Mesodermal cell (in vitro differentiated cells): ENCODE measurements around the gene ZFP36L2. TPM values are rescaled to one million over a fixed set of nuclear protein-coding genes. Genes with fewer than 3 reads are reported as not detected.

Source experiments
- H3K27ac ChIP-seq: 2 replicates; pipeline ENCODE4 v1.7.0; 2013; ENCODE audit warnings: mild to moderate bottlenecking, low read depth, low read length, moderate library complexity; ENCODE audit not compliant: severe bottlenecking
- H3K36me3 ChIP-seq: 2 replicates; pipeline ENCODE4 v1.7.1; 2013; ENCODE audit warnings: mild to moderate bottlenecking, low read length, moderate library complexity; ENCODE audit not compliant: control insufficient read depth, insufficient read depth
- H3K4me1 ChIP-seq: one replicate; pipeline ENCODE4 v1.7.1; 2013; ENCODE audit warnings: mild to moderate bottlenecking, low read length; ENCODE audit not compliant: insufficient read depth, control insufficient read depth, poor library complexity, severe bottlenecking
- H3K4me3 ChIP-seq: 2 replicates; pipeline ENCODE4 v1.7.0; 2013; ENCODE audit warnings: low read length, control low read depth, mild to moderate bottlenecking; ENCODE audit not compliant: insufficient read depth, poor library complexity, severe bottlenecking; ENCODE audit errors: extremely low read depth
- H3K9me3 ChIP-seq: 2 replicates; pipeline ENCODE4 v1.7.1; 2013; ENCODE audit warnings: mild to moderate bottlenecking, low read length, moderate library complexity; ENCODE audit not compliant: control insufficient read depth
- WGBS, 2 experiments: methylation state at CpG; one replicate each; pipeline ENCODE4 v1.1.5; 2013; ENCODE audit warnings: missing lambda C conversion rate in 2 of 2; ENCODE audit not compliant: insufficient coverage in 2 of 2; 5-methylcytosine and 5-hydroxymethylcytosine counted together
- polyA plus RNA-seq, 2 experiments: library from polyadenylated mRNA; stranded (reverse); fragments of 50-300 nt; gene quantifications; one replicate each; pipeline ENCODE4 v1.2.3, GENCODE V29; 2013

The ZFP36L2 gene, protein sequence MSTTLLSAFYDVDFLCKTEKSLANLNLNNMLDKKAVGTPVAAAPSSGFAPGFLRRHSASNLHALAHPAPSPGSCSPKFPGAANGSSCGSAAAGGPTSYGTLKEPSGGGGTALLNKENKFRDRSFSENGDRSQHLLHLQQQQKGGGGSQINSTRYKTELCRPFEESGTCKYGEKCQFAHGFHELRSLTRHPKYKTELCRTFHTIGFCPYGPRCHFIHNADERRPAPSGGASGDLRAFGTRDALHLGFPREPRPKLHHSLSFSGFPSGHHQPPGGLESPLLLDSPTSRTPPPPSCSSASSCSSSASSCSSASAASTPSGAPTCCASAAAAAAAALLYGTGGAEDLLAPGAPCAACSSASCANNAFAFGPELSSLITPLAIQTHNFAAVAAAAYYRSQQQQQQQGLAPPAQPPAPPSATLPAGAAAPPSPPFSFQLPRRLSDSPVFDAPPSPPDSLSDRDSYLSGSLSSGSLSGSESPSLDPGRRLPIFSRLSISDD
- polyA plus RNA-seq (2013, experiment 1 of 2): 59.1 TPM
- polyA plus RNA-seq (2013, experiment 2 of 2): 51.5 TPM

DNA sequence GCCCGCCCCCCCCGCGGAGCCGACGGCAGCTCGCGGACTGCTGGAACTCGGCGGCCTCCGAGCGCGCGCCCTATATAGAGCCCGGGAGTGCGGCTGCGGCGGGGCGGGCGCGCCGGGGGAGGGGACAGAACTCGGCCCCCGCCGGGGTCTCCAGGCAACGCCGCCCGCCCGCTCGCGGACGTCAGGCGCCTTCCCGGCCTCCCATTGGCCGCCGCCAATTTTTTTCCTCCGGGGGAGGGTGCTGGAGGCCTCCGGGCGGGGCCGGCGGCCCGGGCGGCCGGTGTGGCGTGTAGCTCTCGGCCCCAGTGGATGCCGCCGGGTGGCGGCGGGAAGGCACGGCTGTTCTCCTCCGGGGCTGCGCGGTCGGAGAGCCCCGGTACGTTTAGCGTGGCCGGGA, at the start of gene ZFP36L2:
Gene ZFP36L2 (minus strand): TSS at position 49 of the 397 bp plus-strand sequence. CDS start 291 bp downstream, outside the sequence.
- Histone ChIP-seq H3K27ac (peak within 1 kb of the TSS; percentile 93), H3K4me1 (peaks cover 35% of the 10 kb centered on the region), H3K9me3 (no peaks in the 10 kb centered on the region), H3K36me3 (peaks cover 40% of the 10 kb centered on the region), H3K4me3 (peak within 1 kb of the TSS; percentile 66)
- 0 to 1% methylated on average over 29 to 50 of the region's 58 CpGs for WGBS, 2 experiments

DNA sequence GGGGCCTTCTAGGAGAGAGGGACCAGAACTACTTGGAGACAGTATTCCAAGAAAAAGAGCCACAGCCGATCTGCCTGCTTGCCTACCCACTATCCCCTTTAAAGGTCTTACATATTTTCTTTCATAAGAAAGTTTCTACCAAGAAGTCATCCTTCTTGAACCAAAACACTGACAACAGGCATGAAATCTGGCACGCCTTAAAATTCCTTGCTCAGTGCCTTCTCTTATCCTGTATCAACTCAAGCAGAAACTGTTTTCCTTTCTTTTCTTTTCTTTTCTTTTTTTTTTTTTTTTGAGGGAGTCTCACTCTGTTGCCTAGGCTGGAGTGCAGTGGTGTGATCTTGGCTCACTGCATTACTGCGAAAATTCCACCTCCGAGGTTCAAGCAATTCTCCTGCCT, 48.3 kb upstream of the ZFP36L2 start:
- Histone ChIP-seq H3K4me1 (peaks cover 43% of the 10 kb centered on the region), H3K9me3 (no peaks in the 10 kb centered on the region), H3K4me3 (no peak overlapping the region), H3K36me3 (peaks cover 5% of the 10 kb centered on the region), H3K27ac (peak overlapping the region; percentile 87)
- WGBS, 2 experiments: 90 to 100% methylated on average over 1 to 2 of the region's 4 CpGs

DNA sequence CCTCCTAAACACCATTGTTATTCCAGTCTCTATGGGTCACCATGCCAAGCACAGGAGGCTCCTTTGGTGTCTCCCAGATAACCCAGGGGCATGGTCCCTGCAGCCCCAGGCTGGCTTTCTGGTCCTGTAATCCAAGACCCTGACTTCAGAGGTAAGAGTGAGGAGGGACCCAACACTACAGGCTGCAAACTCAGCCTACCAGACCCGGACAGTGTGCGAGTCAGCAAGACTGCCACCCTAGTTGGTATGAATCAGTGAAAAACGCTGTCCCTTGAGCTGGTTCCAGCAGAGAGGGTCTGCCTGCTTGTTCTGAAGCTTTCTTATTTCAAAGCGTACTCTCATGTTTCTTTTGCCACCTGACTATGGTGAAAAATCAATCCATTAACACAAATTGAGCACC, 47.6 kb upstream of the ZFP36L2 start:
- WGBS, 2 experiments: 85 to 95% methylated on average over 4 of the region's 4 CpGs
- Histone ChIP-seq H3K4me3 (no peak overlapping the region), H3K36me3 (no peaks in the 10 kb centered on the region), H3K4me1 (peaks cover 50% of the 10 kb centered on the region), H3K27ac (peak overlapping the region; percentile 87), H3K9me3 (no peaks in the 10 kb centered on the region)

DNA sequence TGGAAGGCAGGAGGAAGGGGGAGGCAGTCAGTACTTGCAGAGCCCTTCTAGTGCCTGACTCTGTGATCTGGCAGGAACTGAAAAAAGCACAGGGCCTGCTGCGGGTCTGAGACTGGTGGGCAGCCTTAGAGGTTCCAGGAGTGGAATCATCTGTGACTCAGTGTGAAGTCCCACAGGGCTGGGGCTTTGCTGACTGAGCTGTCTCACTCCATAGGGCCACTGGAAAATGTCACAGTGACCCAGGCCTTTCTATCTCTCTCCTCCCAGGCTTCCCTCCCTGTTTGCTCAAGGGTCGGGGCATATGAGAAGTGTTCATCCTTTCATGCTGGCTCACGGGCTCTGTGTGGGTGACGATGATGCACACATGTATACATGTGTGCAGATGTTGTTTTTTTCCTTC, 47.1 kb upstream of the ZFP36L2 start:
- peak overlapping the region; percentile 87 for H3K27ac ChIP-seq
- no peaks in the 10 kb centered on the region for H3K36me3 ChIP-seq
- H3K9me3 ChIP-seq: no peaks in the 10 kb centered on the region
- H3K4me3 ChIP-seq: no peak overlapping the region
- 71 to 80% methylated on average over 2 of the region's 4 CpGs for WGBS, 2 experiments
- H3K4me1 ChIP-seq: peaks cover 55% of the 10 kb centered on the region

DNA sequence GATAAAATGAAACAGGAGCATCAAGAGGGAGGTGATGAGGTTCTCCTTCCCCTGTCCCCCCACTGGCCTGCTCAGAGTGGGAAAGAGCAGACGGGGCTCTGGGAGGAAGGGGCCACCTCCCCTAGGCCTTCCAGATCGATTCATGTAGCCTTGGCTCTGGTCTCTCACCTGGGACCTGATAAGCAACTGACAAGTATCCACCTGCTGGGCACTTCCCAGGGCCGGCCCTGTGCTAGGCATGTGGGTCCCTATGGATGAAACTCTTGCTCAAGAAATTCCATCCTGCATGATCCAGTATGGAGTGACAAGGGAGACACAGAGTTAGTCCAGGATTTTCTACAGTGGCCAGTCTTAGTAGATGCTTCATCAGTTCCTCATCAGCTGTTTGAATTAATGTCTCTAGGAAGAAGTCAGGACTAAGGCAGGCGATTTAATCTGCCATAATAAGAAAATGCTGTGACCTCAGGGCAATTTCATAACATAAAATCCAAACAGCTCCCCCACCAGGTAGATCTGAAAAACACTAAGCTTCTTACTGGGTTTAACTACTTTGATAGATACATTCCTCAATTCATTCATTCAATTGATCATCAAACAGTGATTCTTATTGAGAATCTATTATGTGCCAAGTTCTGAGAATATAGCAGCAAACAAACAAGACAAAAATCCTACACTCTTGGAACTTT, 44.7 kb upstream of the ZFP36L2 start:
- H3K27ac ChIP-seq: no peak overlapping the region
- no peak overlapping the region for H3K4me3 ChIP-seq
- no peaks in the 10 kb centered on the region for H3K9me3 ChIP-seq
- WGBS, 2 experiments: 70 to 97% methylated on average over 2 to 3 of the region's 4 CpGs
- H3K36me3 ChIP-seq: no peaks in the 10 kb centered on the region
- H3K4me1 ChIP-seq: peaks cover 52% of the 10 kb centered on the region

DNA sequence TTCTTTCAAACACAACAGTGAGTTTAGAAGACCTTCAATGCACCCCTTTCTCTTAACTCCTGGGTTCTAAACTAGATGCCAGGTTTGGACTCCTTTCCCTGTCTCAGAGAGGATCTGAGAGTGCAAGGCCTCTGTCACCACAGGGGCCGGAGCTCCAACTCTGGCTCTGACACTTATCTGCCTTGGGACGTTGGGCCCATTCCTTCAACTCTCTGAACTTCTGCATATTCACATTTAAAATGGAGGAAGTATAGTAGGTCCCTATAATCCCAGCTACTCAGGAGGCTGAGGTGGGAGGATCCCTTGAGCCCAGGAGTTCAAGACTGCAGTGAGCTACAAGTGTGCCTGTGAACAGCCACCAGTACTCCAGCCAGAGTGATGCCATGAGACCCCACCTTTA, 44.1 kb upstream of the ZFP36L2 start:
- peaks cover 52% of the 10 kb centered on the region for H3K4me1 ChIP-seq
- H3K9me3 ChIP-seq: no peaks in the 10 kb centered on the region
- no peak overlapping the region for H3K4me3 ChIP-seq
- no peak overlapping the region for H3K27ac ChIP-seq
- WGBS, 2 experiments: 92% methylated on average over 2 of the region's 2 CpGs; no CpG with 5 or more reads in 1 of the 2 experiments
- H3K36me3 ChIP-seq: no peaks in the 10 kb centered on the region

DNA sequence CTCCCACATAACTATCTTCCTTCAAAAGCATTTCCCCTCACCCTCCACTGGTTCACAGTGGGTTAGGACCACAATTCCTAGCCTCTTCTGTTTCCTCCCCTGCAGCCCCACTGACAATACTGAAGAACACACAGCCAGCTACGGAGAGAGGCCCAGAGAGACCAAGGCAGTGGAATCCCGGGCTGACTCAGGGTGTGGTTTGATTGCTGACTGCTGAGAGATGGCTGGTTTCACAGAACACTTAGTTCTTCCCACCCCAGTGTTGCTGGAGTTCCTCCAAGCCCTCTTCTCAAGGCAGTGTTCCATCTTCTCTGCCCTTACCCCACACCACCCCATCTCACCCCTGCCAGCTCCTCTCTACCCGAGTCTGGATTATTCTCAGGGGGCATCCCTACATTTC, 43.3 kb upstream of the ZFP36L2 start:
- WGBS, 2 experiments: 50% methylated on average over 1 of the region's 3 CpGs; no CpG with 5 or more reads in 1 of the 2 experiments
- Histone ChIP-seq H3K36me3 (no peaks in the 10 kb centered on the region), H3K27ac (peak overlapping the region; percentile 16), H3K4me3 (no peak overlapping the region), H3K4me1 (peaks cover 57% of the 10 kb centered on the region), H3K9me3 (no peaks in the 10 kb centered on the region)

DNA sequence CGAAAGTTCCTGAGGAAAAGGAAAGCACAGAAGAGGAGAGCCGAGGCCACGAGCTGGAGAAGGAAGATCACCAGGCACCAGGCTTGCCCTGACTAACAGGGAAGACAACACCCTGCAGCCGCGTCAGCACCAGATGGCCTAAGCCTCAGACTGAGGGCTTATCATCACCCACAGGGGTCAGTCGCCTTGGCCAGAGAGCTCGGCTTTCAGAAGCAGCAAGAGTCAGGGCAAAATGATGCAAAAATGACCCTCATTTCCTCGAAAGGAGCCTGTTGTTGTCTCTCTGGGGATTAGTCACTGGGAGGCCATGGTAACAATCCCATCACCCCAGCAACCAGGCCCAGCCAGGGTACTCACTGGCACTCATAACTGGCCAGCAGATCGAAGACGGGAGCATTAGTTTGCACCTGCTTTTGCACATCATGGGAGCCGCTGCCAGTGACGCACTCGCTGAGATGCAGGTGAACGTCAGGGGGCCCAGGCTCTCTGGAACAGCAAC, 42.7 kb upstream of the ZFP36L2 start:
- Histone ChIP-seq H3K9me3 (no peaks in the 10 kb centered on the region), H3K36me3 (no peaks in the 10 kb centered on the region), H3K4me1 (peaks cover 51% of the 10 kb centered on the region), H3K4me3 (no peak overlapping the region), H3K27ac (peak overlapping the region; percentile 16)
- WGBS, 2 experiments: 77 to 84% methylated on average over 12 to 14 of the region's 14 CpGs

DNA sequence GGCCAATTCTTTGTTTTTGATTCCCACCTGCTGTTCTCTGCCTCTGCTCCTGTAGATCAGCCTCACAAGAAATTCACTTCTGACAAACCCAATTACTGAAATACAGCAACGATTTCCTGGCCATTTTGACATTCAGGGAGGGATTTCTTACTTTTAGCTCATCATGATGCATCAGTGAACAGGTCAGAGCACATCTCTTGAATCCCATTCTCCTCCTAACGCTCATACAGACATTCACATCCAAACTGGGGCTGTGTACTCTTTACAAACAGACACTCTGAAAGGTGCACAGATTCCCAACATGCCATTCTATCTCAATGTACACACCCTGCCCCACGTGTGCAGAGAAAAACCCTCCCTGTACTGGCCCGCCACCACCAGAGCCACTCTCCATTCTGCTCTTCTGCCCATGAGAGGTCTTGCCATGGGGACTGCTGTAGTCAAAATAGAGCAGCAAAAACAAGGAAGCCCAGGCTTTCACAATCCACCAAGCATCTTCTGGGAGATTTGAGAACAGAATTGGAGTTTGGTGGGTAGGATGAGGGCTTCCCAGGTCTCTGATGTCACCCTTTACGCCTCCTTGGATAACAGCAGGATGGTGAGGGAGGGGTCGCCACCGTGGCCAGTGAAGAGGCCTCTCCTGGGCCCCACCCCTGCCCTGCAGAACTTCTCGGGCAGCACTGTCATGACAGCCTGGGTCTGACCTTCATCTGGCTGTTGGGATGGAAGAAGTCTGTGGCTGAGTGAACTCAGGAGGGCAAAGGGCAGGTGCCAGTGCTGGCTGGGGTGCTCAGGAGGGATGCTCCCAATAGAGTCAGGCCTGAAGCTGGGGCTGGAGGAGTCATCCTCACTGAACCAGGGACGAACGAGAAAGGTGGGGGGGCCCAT, 41.9 kb upstream of the ZFP36L2 start:
- Histone ChIP-seq H3K36me3 (no peaks in the 10 kb centered on the region), H3K4me3 (no peak overlapping the region), H3K4me1 (peaks cover 45% of the 10 kb centered on the region), H3K27ac (no peak overlapping the region), H3K9me3 (no peaks in the 10 kb centered on the region)
- WGBS, 2 experiments: 83 to 86% methylated on average over 8 to 10 of the region's 10 CpGs

DNA sequence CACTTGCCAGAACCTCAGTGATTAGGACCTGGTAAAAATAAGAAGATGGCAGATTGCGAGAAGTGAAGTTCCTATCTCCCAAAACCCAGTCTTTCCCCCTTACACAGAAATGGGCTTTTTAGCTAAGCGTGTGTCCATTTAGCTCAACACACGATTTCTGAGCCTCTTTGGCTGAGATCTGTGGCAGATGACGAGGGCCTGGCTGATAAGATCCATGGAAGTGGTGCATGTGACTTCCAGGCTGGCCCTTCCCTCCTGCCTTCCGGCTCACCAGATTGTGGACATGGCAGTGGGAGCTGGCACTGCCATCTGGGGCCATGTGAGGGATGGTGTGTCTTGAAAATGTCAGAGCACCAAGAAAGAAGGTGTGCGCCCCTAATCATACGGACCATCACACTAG, 41.0 kb upstream of the ZFP36L2 start:
- no peak overlapping the region for H3K27ac ChIP-seq

More for the DNA sequence above, 41.0 kb upstream of the ZFP36L2 start:
- H3K9me3 ChIP-seq: no peaks in the 10 kb centered on the region
- no peaks in the 10 kb centered on the region for H3K36me3 ChIP-seq
- 95 to 96% methylated on average over 4 to 5 of the region's 7 CpGs for WGBS, 2 experiments
- peaks cover 40% of the 10 kb centered on the region for H3K4me1 ChIP-seq
- H3K4me3 ChIP-seq: no peak overlapping the region
